ENCODE measurements around the gene GPR141.
A peak's percentile ranks its signal among the peaks of the same experiment; 100 is the strongest.

Gene GPR141, protein sequence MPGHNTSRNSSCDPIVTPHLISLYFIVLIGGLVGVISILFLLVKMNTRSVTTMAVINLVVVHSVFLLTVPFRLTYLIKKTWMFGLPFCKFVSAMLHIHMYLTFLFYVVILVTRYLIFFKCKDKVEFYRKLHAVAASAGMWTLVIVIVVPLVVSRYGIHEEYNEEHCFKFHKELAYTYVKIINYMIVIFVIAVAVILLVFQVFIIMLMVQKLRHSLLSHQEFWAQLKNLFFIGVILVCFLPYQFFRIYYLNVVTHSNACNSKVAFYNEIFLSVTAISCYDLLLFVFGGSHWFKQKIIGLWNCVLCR

GRCh38 chr7:37683246-37684120, at the start of gene GPR141:
GPR141 (plus strand) TSS chr7:37683766; CDS start chr7:37740394, 56,628 bp downstream.
- no peak for TF ChIP-seq CTCF (conservative IDR thresholded peaks at IDR 0.05)
- peak within 1 kb of the TSS; percentile 8; the same call in 1 of the 2 replicates for H3K27ac ChIP-seq

- H3K27ac ChIP-seq = no peak overlapping the region
- TF ChIP-seq CTCF (conservative IDR thresholded peaks at IDR 0.05) = no peak
Measured at GRCh38 chr7:37635346-37635745, 48.2 kb upstream of the GPR141 start.

DNA sequence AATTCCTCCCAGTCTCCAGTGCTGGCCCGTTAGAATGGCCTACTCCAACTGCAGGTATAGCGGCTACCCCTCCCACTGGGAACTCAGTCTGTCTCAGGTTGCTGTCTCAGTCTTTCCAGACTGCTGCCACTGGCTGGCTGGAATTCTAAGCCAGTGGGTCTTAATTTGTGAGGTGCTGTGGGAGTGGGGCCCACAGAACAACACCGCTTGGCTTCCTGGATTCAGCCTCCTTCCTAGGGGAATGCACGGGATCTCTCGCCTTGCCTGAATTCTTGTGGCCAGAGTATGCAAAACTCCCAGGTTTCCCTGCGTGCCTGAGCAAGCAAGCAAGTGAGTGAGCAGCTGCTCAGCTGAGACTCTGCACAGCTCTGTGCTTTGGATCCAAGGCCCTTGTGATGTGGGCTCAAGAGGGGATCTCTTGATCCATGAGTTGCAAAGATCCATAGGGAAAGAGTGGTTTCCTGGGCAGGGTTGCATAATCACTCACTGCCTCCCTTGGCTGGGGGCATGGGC, 41.5 kb upstream of the GPR141 start:
- no peak for TF ChIP-seq CTCF (conservative IDR thresholded peaks at IDR 0.05)
- H3K27ac ChIP-seq = no peak overlapping the region

DNA sequence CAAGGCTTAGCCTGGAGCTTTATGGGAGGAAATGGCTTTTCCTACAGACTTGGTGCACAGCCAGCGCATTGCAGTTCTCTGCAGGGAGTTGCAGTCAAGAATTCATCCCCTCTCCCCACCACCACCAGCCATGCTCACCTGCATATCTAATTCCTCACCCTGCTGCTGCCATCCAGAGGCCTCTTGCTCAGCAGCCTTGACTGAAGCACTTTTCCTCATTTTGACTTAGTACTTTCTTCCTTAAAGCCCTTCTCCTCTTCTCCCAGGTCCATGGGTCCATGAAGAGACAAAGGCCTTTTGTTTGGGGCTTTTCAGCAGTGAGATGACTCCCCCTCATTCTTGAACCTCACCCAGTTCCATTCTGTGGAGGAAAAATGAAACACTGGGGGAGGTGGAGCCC, 39.7 kb upstream of the GPR141 start:
- peak; percentile 50 for TF ChIP-seq CTCF (conservative IDR thresholded peaks at IDR 0.05)
- no peak overlapping the region for H3K27ac ChIP-seq

- no peak for TF ChIP-seq CTCF (conservative IDR thresholded peaks at IDR 0.05)
- no peak overlapping the region for H3K27ac ChIP-seq
Measured at GRCh38 chr7:37645282-37646050, 38.1 kb upstream of the GPR141 start.

GRCh38 chr7:37656913-37657530, 26.5 kb upstream of the GPR141 start:
- H3K27ac ChIP-seq = no peak overlapping the region
- TF ChIP-seq CTCF (conservative IDR thresholded peaks at IDR 0.05) = no peak
